HEK293T (cell line): ENCODE data around the gene UBA5.

Experiments
- CTCF ChIA-PET: fragments of 350-600 bp; formaldehyde crosslinking; extraction: SDS; loops from one replicate; lab custom pipeline; 2021; ENCODE audit warnings: antibody characterized with exemption, inconsistent platforms; lab: Yijun Ruan, JAX
- POLR2A ChIA-PET: fragments of 350-600 bp; formaldehyde crosslinking; extraction: SDS; loops from one replicate; lab custom pipeline; 2020; ENCODE audit warnings: antibody characterized with exemption, inconsistent platforms; lab: Yijun Ruan, JAX
- DNase-seq: peaks from one replicate; pipeline ENCODE4 v3.0.0; 2012; ENCODE audit warnings: mixed read lengths; ENCODE audit errors: extremely low spot score
- ARNT ChIP-seq: fragments of 450-650 bp; IDR thresholded peaks from 2 replicates; pipeline ENCODE4 v1.6.1; 2017; ENCODE audit warnings: mild to moderate bottlenecking
- BHLHE40 ChIP-seq: fragments of 450-650 bp; IDR thresholded peaks from 2 replicates; pipeline ENCODE4 v1.6.1; 2016; ENCODE audit warnings: mild to moderate bottlenecking, moderate library complexity, borderline replicate concordance
- CTBP1 ChIP-seq: fragments of 450-650 bp; IDR thresholded peaks from 2 replicates; pipeline ENCODE4 v1.6.1; 2016; ENCODE audit warnings: borderline replicate concordance
- ELF4 ChIP-seq: fragments of 450-650 bp; IDR thresholded peaks from 2 replicates; pipeline ENCODE4 v1.6.1; 2017; ENCODE audit warnings: antibody characterized with exemption
- FOXA1 ChIP-seq: fragments of 450-650 bp; IDR thresholded peaks from 2 replicates; pipeline ENCODE4 v1.6.1; 2016; ENCODE audit warnings: mild to moderate bottlenecking
- FOXK2 ChIP-seq: fragments of 450-650 bp; IDR thresholded peaks from 2 replicates; pipeline ENCODE4 v1.6.1; 2016; ENCODE audit warnings: mild to moderate bottlenecking
- FOXM1 ChIP-seq: fragments of 450-650 bp; IDR thresholded peaks from 2 replicates; pipeline ENCODE4 v1.6.1; 2017; ENCODE audit warnings: mild to moderate bottlenecking, borderline replicate concordance
- HDGF ChIP-seq: fragments of 450-650 bp; IDR thresholded peaks from 2 replicates; pipeline ENCODE4 v1.6.1; 2017; ENCODE audit warnings: antibody characterized with exemption, borderline replicate concordance
- L3MBTL2 ChIP-seq: fragments of 450-650 bp; conservative IDR thresholded peaks from 2 replicates; pipeline ENCODE4 v1.6.1; 2016; ENCODE audit warnings: mild to moderate bottlenecking
- LEF1 ChIP-seq: fragments of 450-650 bp; IDR thresholded peaks from 2 replicates; pipeline ENCODE4 v1.6.1; 2017; ENCODE audit warnings: mild to moderate bottlenecking, borderline replicate concordance
- NFRKB ChIP-seq: fragments of 450-650 bp; IDR thresholded peaks from 2 replicates; pipeline ENCODE4 v1.6.1; 2016; ENCODE audit warnings: mild to moderate bottlenecking, moderate library complexity
- SP1 ChIP-seq: fragments of 450-650 bp; IDR thresholded peaks from 2 replicates; pipeline ENCODE4 v1.6.1; 2017
- SUZ12 ChIP-seq: fragments of 450-650 bp; IDR thresholded peaks from 2 replicates; pipeline ENCODE4 v1.6.1; 2016; ENCODE audit warnings: mild to moderate bottlenecking
- TARDBP ChIP-seq: fragments of 450-650 bp; IDR thresholded peaks from 2 replicates; pipeline ENCODE4 v1.6.1; 2016
- ZNF384 ChIP-seq: fragments of 450-650 bp; IDR thresholded peaks from 2 replicates; pipeline ENCODE4 v1.6.1; 2016
- TF ChIP-seq, protein P1 (sequence below): fragments of 450-650 bp; IDR thresholded peaks from 2 replicates; pipeline ENCODE4 v1.6.1; 2016

Gene UBA5

DNA sequence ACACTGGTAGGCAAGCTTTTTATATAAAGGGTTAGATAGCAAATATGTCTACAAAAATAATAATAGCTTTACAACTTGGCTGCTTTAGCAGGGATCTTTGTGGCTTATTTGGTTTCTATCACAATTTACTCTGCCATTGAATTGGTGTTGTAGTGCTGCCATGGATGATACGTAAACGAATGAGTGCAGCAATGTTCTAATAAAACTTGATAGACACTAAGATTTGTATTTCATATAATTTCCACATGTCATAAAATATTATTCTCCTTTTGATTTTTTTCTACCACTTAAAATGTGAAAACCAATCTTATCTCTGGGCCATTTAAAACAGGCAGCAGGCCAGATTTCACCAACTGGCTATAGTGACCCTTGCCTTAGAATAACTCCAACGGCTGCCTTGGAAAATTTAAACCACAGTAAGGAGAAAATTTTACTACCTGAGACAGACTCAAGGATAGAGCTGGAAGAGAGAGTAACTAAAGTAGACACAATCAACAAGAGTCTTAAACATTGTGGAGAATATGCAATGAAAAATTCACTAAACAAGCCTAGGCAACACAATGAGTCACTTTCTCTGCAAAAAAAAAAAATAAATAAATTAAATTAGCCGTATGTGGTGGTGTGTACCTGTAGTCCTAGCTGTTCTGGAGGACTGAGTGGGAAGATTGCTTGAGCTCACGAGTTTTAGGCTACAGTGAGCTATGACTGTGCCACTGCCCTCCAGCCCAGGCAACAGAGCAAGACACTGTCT, 54.0 kb downstream of the UBA5 start:
- ChIA-PET CTCF (no interaction called here), POLR2A (no interaction called here)
- no peak for DNase-seq
- TF ChIP-seq BHLHE40: no peak
- no peak for TF ChIP-seq NFRKB
- no peak for TF ChIP-seq HDGF
- no peak for TF ChIP-seq FOXM1
- no peak for TF ChIP-seq SUZ12
- TF ChIP-seq L3MBTL2: no peak
- no peak for TF ChIP-seq FOXA1
- no peak for TF ChIP-seq ARNT
- no peak for TF ChIP-seq LEF1
- no peak for TF ChIP-seq ELF4
- TF ChIP-seq FOXK2: no peak
- TF ChIP-seq CTBP1: no peak
- TF ChIP-seq ZNF384: no peak
- TF ChIP-seq, protein P1, sequence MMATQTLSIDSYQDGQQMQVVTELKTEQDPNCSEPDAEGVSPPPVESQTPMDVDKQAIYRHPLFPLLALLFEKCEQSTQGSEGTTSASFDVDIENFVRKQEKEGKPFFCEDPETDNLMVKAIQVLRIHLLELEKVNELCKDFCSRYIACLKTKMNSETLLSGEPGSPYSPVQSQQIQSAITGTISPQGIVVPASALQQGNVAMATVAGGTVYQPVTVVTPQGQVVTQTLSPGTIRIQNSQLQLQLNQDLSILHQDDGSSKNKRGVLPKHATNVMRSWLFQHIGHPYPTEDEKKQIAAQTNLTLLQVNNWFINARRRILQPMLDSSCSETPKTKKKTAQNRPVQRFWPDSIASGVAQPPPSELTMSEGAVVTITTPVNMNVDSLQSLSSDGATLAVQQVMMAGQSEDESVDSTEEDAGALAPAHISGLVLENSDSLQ: no peak

GRCh38 chr3:132716372-132716771, 56.2 kb downstream of the UBA5 start:
- DNase-seq: no peak
- POLR2A ChIA-PET: no interaction called here
- CTCF ChIA-PET: interaction anchor here (1.3 kb wide), 1 partner anchor 15 kb away, joined by 4 read pairs; no protein-coding TSS in a partner anchor
- TF ChIP-seq ZNF384 (no peak), FOXA1 (no peak), NFRKB (no peak), CTBP1 (no peak), TARDBP (no peak), ARNT (no peak), HDGF (no peak), L3MBTL2 (no peak), SP1 (no peak), FOXM1 (no peak), FOXK2 (no peak), BHLHE40 (no peak), SUZ12 (no peak), ELF4 (no peak), LEF1 (no peak)
- TF ChIP-seq, protein P1: no peak

DNA sequence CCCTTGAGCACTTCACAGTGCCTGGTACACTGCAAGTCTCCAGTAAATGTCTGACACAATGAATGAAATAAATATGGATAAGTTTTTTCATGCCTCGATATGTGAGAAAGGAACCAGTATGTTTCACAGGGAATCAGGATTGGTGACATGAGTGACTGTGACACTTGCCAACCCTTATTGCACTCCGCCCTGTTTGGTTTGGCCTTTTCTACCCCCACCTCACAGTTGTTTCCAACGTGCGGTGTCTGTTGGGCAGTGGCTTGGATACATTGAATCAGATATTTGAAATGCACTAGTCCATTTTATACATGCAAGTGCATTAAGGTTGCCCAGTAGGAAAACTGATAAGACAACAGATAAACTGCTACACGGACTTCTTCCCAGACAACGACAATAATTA, 60.1 kb downstream of the UBA5 start:
- no peak for TF ChIP-seq FOXM1
- no peak for TF ChIP-seq FOXA1
- no peak for TF ChIP-seq SUZ12
- TF ChIP-seq ARNT: no peak
- TF ChIP-seq BHLHE40: no peak
- TF ChIP-seq HDGF: no peak
- no peak for TF ChIP-seq ZNF384
- no peak for TF ChIP-seq L3MBTL2
- no peak for TF ChIP-seq CTBP1
- TF ChIP-seq, protein P1: no peak
- TF ChIP-seq SP1: no peak
- TF ChIP-seq TARDBP: no peak
- no peak for TF ChIP-seq FOXK2
- no peak for TF ChIP-seq LEF1
- DNase-seq: no peak
- CTCF ChIA-PET: interaction anchor here (0.7 kb wide), 1 partner anchor 448 kb away, joined by 3 read pairs; no protein-coding TSS in a partner anchor
- POLR2A ChIA-PET: no interaction called here

DNA sequence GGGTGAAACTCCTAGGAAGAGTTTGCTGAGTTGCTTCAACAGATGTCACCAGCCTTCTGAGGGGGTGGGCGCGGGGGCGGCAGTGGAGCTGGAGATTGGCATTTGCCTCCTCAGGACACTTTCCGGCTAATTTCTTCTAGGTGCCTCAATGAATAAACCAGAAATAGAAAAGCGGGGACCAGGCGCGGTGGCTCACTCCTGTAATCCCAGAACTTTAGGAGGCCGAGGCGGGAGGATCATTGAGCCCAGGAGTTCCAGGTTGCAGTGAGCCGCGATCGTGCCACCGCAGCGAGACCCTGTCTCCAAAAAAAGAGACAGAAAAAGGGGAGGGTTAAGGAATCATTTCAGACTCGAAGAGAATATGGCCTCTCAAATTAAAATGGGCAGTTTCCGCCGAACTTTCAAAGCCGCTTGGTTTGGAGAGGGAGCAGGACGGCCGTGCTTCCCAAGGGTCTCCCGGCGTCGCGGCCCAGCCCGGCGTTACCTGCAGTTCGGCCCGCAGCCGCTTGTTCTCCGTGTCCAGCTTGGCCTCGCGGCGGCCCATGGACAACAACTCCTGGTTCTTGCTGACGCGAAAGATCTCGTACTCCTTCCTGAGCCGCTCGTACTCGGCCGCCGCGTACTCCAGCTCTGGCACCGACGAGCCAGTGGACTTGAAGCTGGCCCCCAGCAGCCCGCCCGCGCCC, 61.5 kb downstream of the UBA5 start:
- ChIA-PET CTCF (interaction anchor here (0.7 kb wide), 1 partner anchor 260 kb away, joined by 3 read pairs; no protein-coding TSS in a partner anchor), POLR2A (interaction anchor here (1.0 kb wide), 1 partner anchor 63 kb away, joined by 3 read pairs; no protein-coding TSS in a partner anchor)
- no peak for TF ChIP-seq SUZ12
- no peak for TF ChIP-seq ZNF384
- no peak for TF ChIP-seq FOXK2
- TF ChIP-seq ARNT: no peak
- TF ChIP-seq HDGF: no peak
- no peak for TF ChIP-seq SP1
- no peak for TF ChIP-seq NFRKB
- peak; percentile 48 for DNase-seq

GRCh38 chr3:132722165-132723023, 62.3 kb downstream of the UBA5 start, which contains the start of gene NPHP3:
Gene NPHP3, minus strand, starts transcription at chr3:132722409. Its CDS starts 54 bp downstream, at chr3:132722355.
- TF ChIP-seq HDGF: no peak
- TF ChIP-seq CTBP1: no peak
- no peak for TF ChIP-seq LEF1
- no peak for TF ChIP-seq SP1
- TF ChIP-seq, protein P1: no peak
- no peak for TF ChIP-seq NFRKB
- no peak for TF ChIP-seq ELF4
- ChIA-PET CTCF (interaction anchor here (0.7 kb wide), 1 partner anchor 259 kb away, joined by 3 read pairs; no protein-coding TSS in a partner anchor), POLR2A (interaction anchor here (0.7 kb wide), 1 partner anchor 691 kb away, joined by 3 read pairs; no protein-coding TSS in a partner anchor)
- peak; percentile 96 for DNase-seq
